ENCODE measurements around the gene CTSA.
"Not testable (repeated sequence)": the region's sequence is repeated elsewhere in the genome, so short reads cannot be mapped to it uniquely, and the experiment has no call there.

CTSA gene

DNA sequence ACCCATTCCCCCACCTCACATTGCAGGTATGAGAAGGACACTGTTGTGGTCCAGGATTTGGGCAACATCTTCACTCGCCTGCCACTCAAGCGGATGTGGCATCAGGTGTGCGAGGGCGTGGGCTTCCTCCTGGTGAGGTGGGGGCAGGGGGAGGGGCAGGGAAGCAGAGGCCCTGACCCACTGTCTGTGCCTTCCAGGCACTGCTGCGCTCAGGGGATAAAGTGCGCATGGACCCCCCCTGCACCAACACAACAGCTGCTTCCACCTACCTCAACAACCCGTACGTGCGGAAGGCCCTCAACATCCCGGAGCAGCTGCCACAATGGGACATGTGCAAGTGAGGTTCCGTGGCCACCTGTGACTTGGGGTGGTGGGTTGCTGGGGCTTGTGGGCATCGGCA, 3.7 kb downstream of the CTSA start:
- Histone ChIP-seq H3K9me3 (ENCODE audit: control insufficient read depth in 2 of 2, low read length in 2 of 2) (no peaks in the 10 kb centered on the region), H3K36me3 (ENCODE audit: control insufficient read depth in 2 of 2, insufficient read depth in 2 of 2, low read length in 2 of 2) (peaks cover 41 to 56% of the 10 kb centered on the region in 2 donors), H3K27me3 (ENCODE audit: control insufficient read depth in 2 of 2, insufficient read depth in 2 of 2, low read length in 2 of 2) (no peaks in the 10 kb centered on the region), H3K27ac (ENCODE audit: low read depth in 2 of 2, low read length in 2 of 2) (no peak overlapping the region), H3K4me3 (ENCODE audit: low read length in 2 of 2) (no peak overlapping the region), H3K9ac (ENCODE audit: low read depth in 1 of 2, low read length in 2 of 2) (no peak overlapping the region), H3K4me1 (ENCODE audit: control insufficient read depth in 2 of 2, insufficient read depth in 2 of 2, low read length in 2 of 2) (peaks cover 25 to 31% of the 10 kb centered on the region in 2 donors)

GRCh38 chr20:45896641-45897161, 5.6 kb downstream of the CTSA start:
- no peaks in the 10 kb centered on the region for H3K9me3 ChIP-seq (ENCODE audit: control insufficient read depth in 2 of 2, low read length in 2 of 2)
- H3K36me3 ChIP-seq (ENCODE audit: control insufficient read depth in 2 of 2, insufficient read depth in 2 of 2, low read length in 2 of 2): peaks cover 41 to 56% of the 10 kb centered on the region in 2 donors
- H3K4me1 ChIP-seq (ENCODE audit: control insufficient read depth in 2 of 2, insufficient read depth in 2 of 2, low read length in 2 of 2): peaks cover 18 to 19% of the 10 kb centered on the region in 2 donors
- H3K27me3 ChIP-seq (ENCODE audit: control insufficient read depth in 2 of 2, insufficient read depth in 2 of 2, low read length in 2 of 2): no peaks in the 10 kb centered on the region
- H3K9ac ChIP-seq (ENCODE audit: low read depth in 1 of 2, low read length in 2 of 2): no peak overlapping the region
- H3K27ac ChIP-seq (ENCODE audit: low read depth in 2 of 2, low read length in 2 of 2): no peak overlapping the region
- H3K4me3 ChIP-seq (ENCODE audit: low read length in 2 of 2): no peak overlapping the region

GRCh38 chr20:45897289-45897688, 6.2 kb downstream of the CTSA start:
- Histone ChIP-seq H3K4me1 (ENCODE audit: control insufficient read depth in 2 of 2, insufficient read depth in 2 of 2, low read length in 2 of 2) (peaks cover 12 to 13% of the 10 kb centered on the region in 2 donors), H3K27me3 (ENCODE audit: control insufficient read depth in 2 of 2, insufficient read depth in 2 of 2, low read length in 2 of 2) (no peaks in the 10 kb centered on the region), H3K9me3 (ENCODE audit: control insufficient read depth in 2 of 2, low read length in 2 of 2) (no peaks in the 10 kb centered on the region), H3K4me3 (ENCODE audit: low read length in 2 of 2) (no peak overlapping the region), H3K36me3 (ENCODE audit: control insufficient read depth in 2 of 2, insufficient read depth in 2 of 2, low read length in 2 of 2) (peaks cover 41 to 56% of the 10 kb centered on the region in 2 donors), H3K9ac (ENCODE audit: low read depth in 1 of 2, low read length in 2 of 2) (no peak overlapping the region), H3K27ac (ENCODE audit: low read depth in 2 of 2, low read length in 2 of 2) (no peak overlapping the region)

GRCh38 chr20:45897692-45898091, 6.6 kb downstream of the CTSA start:
- Histone ChIP-seq H3K4me3 (ENCODE audit: low read length in 2 of 2) (no peak overlapping the region), H3K36me3 (ENCODE audit: control insufficient read depth in 2 of 2, insufficient read depth in 2 of 2, low read length in 2 of 2) (peaks cover 41 to 55% of the 10 kb centered on the region in 2 donors), H3K9ac (ENCODE audit: low read depth in 1 of 2, low read length in 2 of 2) (no peak overlapping the region), H3K4me1 (ENCODE audit: control insufficient read depth in 2 of 2, insufficient read depth in 2 of 2, low read length in 2 of 2) (peaks cover 8 to 9% of the 10 kb centered on the region in 2 donors), H3K27ac (ENCODE audit: low read depth in 2 of 2, low read length in 2 of 2) (no peak overlapping the region), H3K9me3 (ENCODE audit: control insufficient read depth in 2 of 2, low read length in 2 of 2) (no peaks in the 10 kb centered on the region), H3K27me3 (ENCODE audit: control insufficient read depth in 2 of 2, insufficient read depth in 2 of 2, low read length in 2 of 2) (no peaks in the 10 kb centered on the region)

DNA sequence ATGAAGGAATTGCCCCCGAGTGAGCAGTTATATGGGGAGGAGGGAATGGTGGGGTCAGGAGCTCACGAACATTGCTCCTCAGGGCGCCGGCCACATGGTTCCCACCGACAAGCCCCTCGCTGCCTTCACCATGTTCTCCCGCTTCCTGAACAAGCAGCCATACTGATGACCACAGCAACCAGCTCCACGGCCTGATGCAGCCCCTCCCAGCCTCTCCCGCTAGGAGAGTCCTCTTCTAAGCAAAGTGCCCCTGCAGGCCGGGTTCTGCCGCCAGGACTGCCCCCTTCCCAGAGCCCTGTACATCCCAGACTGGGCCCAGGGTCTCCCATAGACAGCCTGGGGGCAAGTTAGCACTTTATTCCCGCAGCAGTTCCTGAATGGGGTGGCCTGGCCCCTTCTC, 7.2 kb downstream of the CTSA start:
- Histone ChIP-seq H3K36me3 (ENCODE audit: control insufficient read depth in 2 of 2, insufficient read depth in 2 of 2, low read length in 2 of 2) (peaks cover 41 to 51% of the 10 kb centered on the region in 2 donors), H3K27ac (ENCODE audit: low read depth in 2 of 2, low read length in 2 of 2) (no peak overlapping the region), H3K4me1 (ENCODE audit: control insufficient read depth in 2 of 2, insufficient read depth in 2 of 2, low read length in 2 of 2) (peaks cover 3% of the 10 kb centered on the region in 2 donors), H3K4me3 (ENCODE audit: low read length in 2 of 2) (no peak overlapping the region), H3K9ac (ENCODE audit: low read depth in 1 of 2, low read length in 2 of 2) (no peak overlapping the region), H3K27me3 (ENCODE audit: control insufficient read depth in 2 of 2, insufficient read depth in 2 of 2, low read length in 2 of 2) (no peaks in the 10 kb centered on the region), H3K9me3 (ENCODE audit: control insufficient read depth in 2 of 2, low read length in 2 of 2) (no peaks in the 10 kb centered on the region)

DNA sequence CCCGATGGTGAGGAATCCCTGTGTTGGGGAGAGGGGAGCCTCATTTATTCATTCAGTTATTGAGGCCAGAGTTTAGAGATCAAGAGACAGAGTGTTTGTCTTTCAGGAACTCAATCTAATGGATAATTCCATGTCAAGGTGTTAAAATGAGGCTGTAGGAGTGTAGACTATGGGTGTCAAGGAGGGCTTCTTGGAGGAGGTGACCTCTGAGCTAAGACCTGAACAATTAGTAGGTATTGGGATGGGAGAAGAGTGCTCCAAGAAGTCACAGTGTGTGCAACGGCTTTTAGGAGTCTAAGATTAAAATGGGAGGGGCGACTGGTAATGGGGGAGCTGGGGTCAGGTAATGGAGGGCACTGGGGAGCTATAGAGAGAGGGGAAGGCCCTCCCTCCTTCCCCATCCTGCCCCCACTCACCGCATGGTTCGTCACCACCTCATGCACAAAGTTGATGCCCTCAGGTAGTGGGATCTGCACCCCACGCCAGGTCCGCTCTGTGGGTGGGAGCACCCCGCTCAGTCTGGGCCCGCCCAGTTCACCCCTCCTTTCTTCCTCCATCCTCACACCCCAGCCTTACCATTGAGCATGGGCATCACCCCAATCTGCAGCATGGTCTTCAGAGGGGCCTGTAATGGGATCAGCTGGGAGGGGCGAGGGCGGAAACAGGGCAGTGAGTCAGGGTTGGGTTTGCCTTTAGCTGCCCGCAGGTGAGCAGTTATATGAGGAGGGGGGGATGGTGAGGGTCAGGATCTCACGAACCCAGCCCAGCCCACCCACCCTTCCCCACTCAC, 8.1 kb downstream of the CTSA start:
- no peaks in the 10 kb centered on the region for H3K4me1 ChIP-seq (ENCODE audit: control insufficient read depth in 2 of 2, insufficient read depth in 2 of 2, low read length in 2 of 2)
- no peaks in the 10 kb centered on the region for H3K9me3 ChIP-seq (ENCODE audit: control insufficient read depth in 2 of 2, low read length in 2 of 2)
- H3K27ac ChIP-seq (ENCODE audit: low read depth in 2 of 2, low read length in 2 of 2): no peak overlapping the region
- no peak overlapping the region for H3K9ac ChIP-seq (ENCODE audit: low read depth in 1 of 2, low read length in 2 of 2)
- peaks cover 35 to 46% of the 10 kb centered on the region in 2 donors for H3K36me3 ChIP-seq (ENCODE audit: control insufficient read depth in 2 of 2, insufficient read depth in 2 of 2, low read length in 2 of 2)
- H3K4me3 ChIP-seq (ENCODE audit: low read length in 2 of 2): no peak overlapping the region
- no peaks in the 10 kb centered on the region for H3K27me3 ChIP-seq (ENCODE audit: control insufficient read depth in 2 of 2, insufficient read depth in 2 of 2, low read length in 2 of 2)

DNA sequence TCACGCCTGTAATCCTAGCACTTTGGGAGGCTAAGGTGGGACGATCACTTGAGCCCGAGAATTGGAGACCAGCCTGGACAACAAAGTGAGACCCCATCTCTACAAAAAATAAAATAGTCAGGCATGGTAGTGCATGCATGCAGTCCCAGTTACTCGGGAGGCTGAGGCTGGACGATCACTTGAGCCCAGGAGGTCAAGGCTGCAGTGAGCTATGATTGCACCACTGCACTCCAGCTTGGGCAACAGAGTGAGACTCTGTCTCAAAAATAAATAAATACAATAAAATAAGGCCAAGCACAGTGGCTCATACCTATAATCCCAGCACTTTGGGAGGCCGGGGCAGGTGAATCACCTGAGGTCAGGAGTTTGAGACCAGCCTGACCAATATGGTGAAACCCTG, 10.2 kb downstream of the CTSA start:
- H3K4me1 ChIP-seq (ENCODE audit: control insufficient read depth in 2 of 2, insufficient read depth in 2 of 2, low read length in 2 of 2); H3K9ac ChIP-seq (ENCODE audit: low read depth in 1 of 2, low read length in 2 of 2); H3K27ac ChIP-seq (ENCODE audit: low read depth in 2 of 2, low read length in 2 of 2); H3K27me3 ChIP-seq (ENCODE audit: control insufficient read depth in 2 of 2, insufficient read depth in 2 of 2, low read length in 2 of 2); H3K4me3 ChIP-seq (ENCODE audit: low read length in 2 of 2); H3K9me3 ChIP-seq (ENCODE audit: control insufficient read depth in 2 of 2, low read length in 2 of 2): not testable (repeated sequence)
- peaks cover 24 to 30% of the 10 kb centered on the region in 2 donors for H3K36me3 ChIP-seq (ENCODE audit: control insufficient read depth in 2 of 2, insufficient read depth in 2 of 2, low read length in 2 of 2)

GRCh38 chr20:45902199-45902701, 11.1 kb downstream of the CTSA start:
- Histone ChIP-seq H3K27ac (ENCODE audit: low read depth in 2 of 2, low read length in 2 of 2) (no peak overlapping the region), H3K36me3 (ENCODE audit: control insufficient read depth in 2 of 2, insufficient read depth in 2 of 2, low read length in 2 of 2) (peaks cover 17 to 23% of the 10 kb centered on the region in 2 donors), H3K9me3 (ENCODE audit: control insufficient read depth in 2 of 2, low read length in 2 of 2) (no peaks in the 10 kb centered on the region), H3K4me3 (ENCODE audit: low read length in 2 of 2) (no peak overlapping the region), H3K9ac (ENCODE audit: low read depth in 1 of 2, low read length in 2 of 2) (no peak overlapping the region), H3K27me3 (ENCODE audit: control insufficient read depth in 2 of 2, insufficient read depth in 2 of 2, low read length in 2 of 2) (no peaks in the 10 kb centered on the region), H3K4me1 (ENCODE audit: control insufficient read depth in 2 of 2, insufficient read depth in 2 of 2, low read length in 2 of 2) (no peaks in the 10 kb centered on the region)

- Histone ChIP-seq H3K36me3 (ENCODE audit: control insufficient read depth in 2 of 2, insufficient read depth in 2 of 2, low read length in 2 of 2) (peaks cover 0 to 6% of the 10 kb centered on the region in 2 donors), H3K4me1 (ENCODE audit: control insufficient read depth in 2 of 2, insufficient read depth in 2 of 2, low read length in 2 of 2) (peaks cover 0 to 2% of the 10 kb centered on the region in 2 donors), H3K27ac (ENCODE audit: low read depth in 2 of 2, low read length in 2 of 2) (no peak overlapping the region), H3K9me3 (ENCODE audit: control insufficient read depth in 2 of 2, low read length in 2 of 2) (no peaks in the 10 kb centered on the region), H3K9ac (ENCODE audit: low read depth in 1 of 2, low read length in 2 of 2) (no peak overlapping the region), H3K27me3 (ENCODE audit: control insufficient read depth in 2 of 2, insufficient read depth in 2 of 2, low read length in 2 of 2) (no peaks in the 10 kb centered on the region), H3K4me3 (ENCODE audit: low read length in 2 of 2) (no peak overlapping the region)
These were observed 13.7 kb downstream of the CTSA start for GRCh38 chr20:45904583-45905504.

Measured in mucosa of rectum (tissue), 2 donors.